Coronary artery (tissue), 2 donors: ENCODE data around the gene KRT32.

ENCODE experiments used
- DNase-seq: peaks from one replicate; pipeline ENCODE4 v3.0.0-alpha.2; 2017; ENCODE audit warnings: low spot score
- H3K27ac ChIP-seq, 2 donors: fragments of 200-600 bp; sonication (generic); one replicate each; pipeline ENCODE4 v1.5.1; 2016 to 2019
- H3K4me3 ChIP-seq: fragments of 200-600 bp; sonication (generic); 2 replicates; pipeline ENCODE4 v1.5.1; 2016; ENCODE audit warnings: mild to moderate bottlenecking, moderate library complexity
- TF ChIP-seq, protein P1 (sequence below): fragments of 200-600 bp; sonication (generic); IDR thresholded peaks from one replicate; pipeline ENCODE4 v1.5.1; 2019; ENCODE audit warnings: antibody characterized with exemption

Gene KRT32

DNA sequence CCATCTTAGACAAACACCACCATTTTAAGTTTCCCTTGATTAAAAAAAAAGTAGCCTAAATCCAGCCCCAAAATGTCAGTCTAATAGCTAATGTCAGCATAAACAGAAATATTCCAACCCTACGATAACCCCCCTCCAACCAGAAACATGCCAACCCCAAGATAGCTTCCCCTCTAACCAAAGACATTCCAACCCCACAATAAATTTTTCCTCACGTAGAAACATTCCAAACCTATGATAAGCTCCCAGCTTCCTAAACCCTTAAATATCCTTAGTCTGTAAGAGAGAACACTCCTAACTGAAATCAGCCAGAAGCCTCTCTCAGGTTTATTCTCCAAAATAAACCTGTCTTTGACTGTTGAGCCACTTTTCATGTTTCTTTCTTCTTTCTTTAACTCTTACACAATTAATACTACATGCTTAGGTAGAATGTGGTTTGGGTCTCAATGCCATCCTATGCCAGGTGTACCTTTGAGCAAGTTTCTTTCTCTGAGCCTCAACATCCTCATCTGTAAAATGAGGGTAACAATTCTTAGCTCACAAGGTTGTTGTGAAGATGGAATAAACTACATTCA, 15.9 kb downstream of the KRT32 start:
- TF ChIP-seq, protein P1, sequence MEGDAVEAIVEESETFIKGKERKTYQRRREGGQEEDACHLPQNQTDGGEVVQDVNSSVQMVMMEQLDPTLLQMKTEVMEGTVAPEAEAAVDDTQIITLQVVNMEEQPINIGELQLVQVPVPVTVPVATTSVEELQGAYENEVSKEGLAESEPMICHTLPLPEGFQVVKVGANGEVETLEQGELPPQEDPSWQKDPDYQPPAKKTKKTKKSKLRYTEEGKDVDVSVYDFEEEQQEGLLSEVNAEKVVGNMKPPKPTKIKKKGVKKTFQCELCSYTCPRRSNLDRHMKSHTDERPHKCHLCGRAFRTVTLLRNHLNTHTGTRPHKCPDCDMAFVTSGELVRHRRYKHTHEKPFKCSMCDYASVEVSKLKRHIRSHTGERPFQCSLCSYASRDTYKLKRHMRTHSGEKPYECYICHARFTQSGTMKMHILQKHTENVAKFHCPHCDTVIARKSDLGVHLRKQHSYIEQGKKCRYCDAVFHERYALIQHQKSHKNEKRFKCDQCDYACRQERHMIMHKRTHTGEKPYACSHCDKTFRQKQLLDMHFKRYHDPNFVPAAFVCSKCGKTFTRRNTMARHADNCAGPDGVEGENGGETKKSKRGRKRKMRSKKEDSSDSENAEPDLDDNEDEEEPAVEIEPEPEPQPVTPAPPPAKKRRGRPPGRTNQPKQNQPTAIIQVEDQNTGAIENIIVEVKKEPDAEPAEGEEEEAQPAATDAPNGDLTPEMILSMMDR = no peak

DNA sequence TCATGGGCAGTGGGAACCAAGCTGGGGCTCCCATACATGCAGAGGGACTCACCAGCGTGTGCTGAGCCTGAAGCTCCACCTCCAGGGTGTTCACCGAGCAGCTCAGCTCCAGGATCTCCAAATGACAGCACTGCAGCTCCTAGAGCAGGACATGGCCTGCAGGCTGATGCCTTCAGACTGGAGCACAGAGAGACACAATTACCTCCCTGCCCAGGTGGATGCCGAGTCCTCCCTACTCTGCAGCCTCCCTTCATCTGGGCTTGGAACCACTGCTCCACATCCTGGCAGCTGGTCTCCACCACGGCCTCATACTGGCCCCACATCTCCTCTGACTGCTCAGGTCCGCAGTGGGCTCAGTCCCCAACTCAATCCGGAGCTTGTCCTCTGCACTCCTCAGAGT, 18.2 kb downstream of the KRT32 start:
- no peak overlapping the region for H3K4me3 ChIP-seq
- no peak overlapping the region for H3K27ac ChIP-seq
- TF ChIP-seq, protein P1 = no peak
- no peak for DNase-seq

More for the DNA sequence above, 15.9 kb downstream of the KRT32 start:
- DNase-seq = no peak
- H3K4me3 ChIP-seq = no peak overlapping the region
- H3K27ac ChIP-seq = no peak overlapping the region

DNA sequence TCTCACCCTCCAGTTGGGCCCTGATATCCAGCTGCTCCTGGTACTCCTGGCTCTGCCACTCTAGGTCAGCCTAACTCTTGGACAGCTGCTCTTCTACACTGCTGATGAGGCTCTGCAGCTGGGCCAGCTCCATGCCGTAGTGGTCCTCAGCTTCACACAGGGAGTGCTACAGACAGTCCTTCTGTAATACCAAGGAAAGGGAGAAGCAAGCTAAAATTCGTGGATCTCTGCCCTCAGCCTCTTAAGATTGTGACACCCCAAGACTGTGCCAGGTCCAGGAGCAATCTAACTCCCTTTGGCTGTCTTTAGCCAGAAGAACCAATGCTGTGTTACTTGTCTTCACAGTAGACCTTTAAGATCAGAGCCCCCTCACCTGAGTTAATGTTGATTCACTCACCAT, 18.7 kb downstream of the KRT32 start:
- H3K4me3 ChIP-seq = no peak overlapping the region
- H3K27ac ChIP-seq = no peak overlapping the region
- DNase-seq = no peak
- TF ChIP-seq, protein P1 = no peak

DNA sequence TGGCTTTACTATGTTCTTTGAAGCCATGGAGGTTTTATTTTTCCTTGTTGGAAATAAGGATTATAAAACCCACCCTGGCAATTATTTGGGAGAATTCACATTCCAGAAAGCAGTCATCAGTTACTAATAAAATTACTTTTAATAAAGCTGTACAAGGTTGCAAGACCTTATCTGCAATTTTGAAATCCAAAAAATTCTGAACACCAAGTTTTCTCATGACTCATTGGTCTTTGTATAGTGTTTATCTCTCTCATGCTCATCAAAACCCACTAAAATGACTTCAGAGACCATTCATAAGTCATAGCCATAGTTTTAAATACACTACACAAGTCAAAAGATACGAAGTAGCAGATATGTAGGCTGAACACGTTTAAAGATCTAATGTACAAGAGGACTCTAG, 20.4 kb downstream of the KRT32 start:
- Histone ChIP-seq H3K4me3 (no peak overlapping the region), H3K27ac (no peak overlapping the region)
- TF ChIP-seq, protein P1 = no peak
- no peak for DNase-seq

DNA sequence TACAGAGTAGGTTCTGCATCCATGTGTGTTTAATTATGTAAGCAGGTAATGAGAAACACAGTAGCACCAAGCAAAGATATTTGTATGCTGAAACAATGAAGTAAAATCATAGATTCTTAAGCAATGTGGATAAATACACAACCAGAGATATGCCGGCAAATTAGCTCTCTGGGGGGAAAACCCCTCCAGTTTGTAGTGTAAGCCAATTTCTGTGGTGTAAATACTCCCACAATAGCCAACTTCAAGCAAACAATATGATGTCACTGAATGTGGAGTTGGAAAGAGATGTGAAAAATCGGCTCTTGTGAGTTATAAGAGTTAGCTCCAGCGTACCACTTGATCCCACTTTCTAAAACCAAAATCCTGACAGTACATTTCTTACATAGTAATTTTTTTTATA, 22.5 kb downstream of the KRT32 start:
- H3K4me3 ChIP-seq = no peak overlapping the region
- TF ChIP-seq, protein P1 = no peak
- DNase-seq = no peak
- no peak overlapping the region for H3K27ac ChIP-seq

DNA sequence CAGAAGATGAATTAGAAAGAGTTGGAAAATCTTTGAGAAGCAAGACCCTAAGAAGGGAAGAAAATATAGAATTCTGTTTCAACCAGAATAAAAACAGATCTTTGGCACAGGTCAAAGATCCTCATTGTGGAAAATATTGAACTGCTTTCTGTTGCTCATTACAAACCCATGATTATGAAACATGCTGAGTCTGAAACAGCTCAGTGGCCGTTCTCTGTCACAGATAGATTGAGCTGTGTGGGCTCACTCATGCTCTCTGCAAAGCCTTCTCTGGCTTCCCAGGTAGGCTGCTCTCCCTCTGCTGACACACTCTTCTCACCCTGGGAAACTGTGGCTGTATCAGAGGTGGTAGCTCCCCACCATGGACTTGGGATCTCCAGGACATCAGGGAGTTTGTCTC, 23.0 kb downstream of the KRT32 start:
- Histone ChIP-seq H3K4me3 (no peak overlapping the region), H3K27ac (no peak overlapping the region)
- no peak for DNase-seq
- TF ChIP-seq, protein P1 = no peak

DNA sequence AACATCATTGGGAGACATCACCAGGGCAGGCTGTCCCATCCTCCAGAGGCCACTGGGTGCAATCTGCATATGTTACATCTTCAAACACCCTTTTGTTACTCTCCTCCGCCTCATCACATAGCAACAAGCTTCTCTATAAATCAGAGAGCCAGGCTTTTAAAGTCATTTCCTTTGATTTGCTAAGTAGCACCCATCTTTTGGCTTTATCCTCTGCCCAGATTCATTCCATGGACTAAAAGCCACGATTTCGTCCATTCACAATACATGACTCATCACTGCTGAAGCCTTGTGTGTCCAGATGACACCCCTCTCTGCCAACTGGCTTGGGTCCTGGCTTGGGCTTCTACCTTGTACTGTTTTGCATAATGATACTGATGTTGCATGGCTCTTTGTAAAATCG, 24.4 kb downstream of the KRT32 start:
- Histone ChIP-seq H3K27ac (no peak overlapping the region), H3K4me3 (no peak overlapping the region)
- DNase-seq = no peak
- TF ChIP-seq, protein P1 = no peak
